Adipose tissue (tissue), 3 donors: ENCODE data around the gene CAVIN3. TPM values are rescaled to one million over a fixed set of nuclear protein-coding genes. Genes with fewer than 3 reads are reported as not detected.

Experiments used
- H3K27ac ChIP-seq: one replicate; pipeline ENCODE4 v1.5.1; 2013; ENCODE audit warnings: low read depth, low read length
- WGBS, 3 donors: extraction: QIAGEN DNeasy Blood & Tissue Kit; methylation state at CpG; one replicate each; pipeline ENCODE4 v1.1.7; 2013; 5-methylcytosine and 5-hydroxymethylcytosine counted together
- polyA plus RNA-seq, 3 donors: library from polyadenylated mRNA; stranded (reverse); fragments of 200-250 nt; gene quantifications; one replicate each; pipeline ENCODE4 v1.2.3, GENCODE V29; 2013
- donor health status: healthy with polysubstance abuse.
- donor health status: Bipolar disorder and iron deficiency.
- donor health status: healthy.

CAVIN3 gene, protein sequence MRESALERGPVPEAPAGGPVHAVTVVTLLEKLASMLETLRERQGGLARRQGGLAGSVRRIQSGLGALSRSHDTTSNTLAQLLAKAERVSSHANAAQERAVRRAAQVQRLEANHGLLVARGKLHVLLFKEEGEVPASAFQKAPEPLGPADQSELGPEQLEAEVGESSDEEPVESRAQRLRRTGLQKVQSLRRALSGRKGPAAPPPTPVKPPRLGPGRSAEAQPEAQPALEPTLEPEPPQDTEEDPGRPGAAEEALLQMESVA
- polyA plus RNA-seq, result 10 to 100 TPM; 19.8 to 94.6 (median 78.6) TPM

DNA sequence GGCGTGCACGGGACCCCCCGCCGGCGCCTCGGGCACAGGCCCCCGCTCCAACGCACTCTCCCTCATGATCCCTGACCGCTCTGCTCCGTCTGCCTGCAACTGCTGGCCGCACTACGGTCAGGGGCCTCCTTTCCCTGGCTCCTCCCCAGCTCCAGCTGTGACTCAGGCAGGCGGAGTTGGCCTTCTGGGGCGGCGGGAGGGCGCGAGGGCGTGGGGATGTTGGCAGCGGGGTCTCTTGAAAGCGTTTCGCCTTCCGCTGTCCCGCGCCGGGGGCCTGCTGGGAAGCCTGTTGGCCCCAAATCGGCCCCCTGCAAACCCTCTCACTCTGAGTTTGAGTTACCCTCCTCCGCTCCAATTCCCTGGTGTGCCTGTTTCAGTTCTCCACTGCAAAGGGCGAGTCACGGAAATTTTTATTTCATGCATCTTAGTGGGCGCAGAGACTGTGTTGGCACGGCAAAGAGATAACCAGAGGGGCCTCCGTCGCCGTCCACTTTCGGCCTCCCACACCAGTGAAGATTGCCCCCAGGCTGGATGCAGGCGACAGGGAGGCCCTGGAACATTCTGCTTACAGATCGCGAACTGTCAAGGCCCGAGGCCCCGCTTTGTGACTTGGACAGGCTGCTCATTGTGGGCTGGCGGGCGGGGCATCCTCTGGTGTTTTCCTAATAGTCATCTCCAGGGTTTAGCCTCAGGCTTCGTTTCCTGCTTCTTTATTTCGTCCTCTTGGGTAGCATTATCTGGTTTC, at the start of gene CAVIN3:
CAVIN3 (minus strand) TSS at position 91 of the 745 bp plus-strand sequence; CDS start at position 66, 25 bp downstream.
- peak within 1 kb of the TSS; percentile 83 for H3K27ac ChIP-seq
- WGBS, 3 donors, result 3 to 39% (median 4%) methylated on average over 38 to 44 of the region's 44 CpGs

DNA sequence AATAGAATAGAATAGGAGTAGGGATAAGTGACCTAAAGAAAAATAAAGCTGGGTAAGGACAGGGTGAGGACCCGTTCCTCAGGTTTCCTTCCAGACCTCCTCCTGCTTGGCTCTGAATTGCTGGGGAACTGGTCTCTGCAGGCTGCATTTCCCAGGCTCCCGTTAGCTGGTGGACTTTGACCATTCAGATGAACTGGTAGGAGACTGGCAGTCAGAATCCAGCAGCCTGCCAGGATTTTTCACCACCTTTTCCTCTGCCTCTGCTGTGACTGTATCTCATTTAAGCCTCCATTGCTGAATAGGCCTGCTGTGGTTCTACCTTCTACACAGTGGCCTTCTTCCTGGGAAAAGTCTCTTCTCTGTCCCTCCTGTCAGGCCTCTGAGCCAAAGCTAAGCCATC, 45.4 kb upstream of the CAVIN3 start:
- H3K27ac ChIP-seq, result no peak overlapping the region
- 28 to 94% (median 89%) methylated on average over 2 of the region's 2 CpGs for WGBS, 3 donors

DNA sequence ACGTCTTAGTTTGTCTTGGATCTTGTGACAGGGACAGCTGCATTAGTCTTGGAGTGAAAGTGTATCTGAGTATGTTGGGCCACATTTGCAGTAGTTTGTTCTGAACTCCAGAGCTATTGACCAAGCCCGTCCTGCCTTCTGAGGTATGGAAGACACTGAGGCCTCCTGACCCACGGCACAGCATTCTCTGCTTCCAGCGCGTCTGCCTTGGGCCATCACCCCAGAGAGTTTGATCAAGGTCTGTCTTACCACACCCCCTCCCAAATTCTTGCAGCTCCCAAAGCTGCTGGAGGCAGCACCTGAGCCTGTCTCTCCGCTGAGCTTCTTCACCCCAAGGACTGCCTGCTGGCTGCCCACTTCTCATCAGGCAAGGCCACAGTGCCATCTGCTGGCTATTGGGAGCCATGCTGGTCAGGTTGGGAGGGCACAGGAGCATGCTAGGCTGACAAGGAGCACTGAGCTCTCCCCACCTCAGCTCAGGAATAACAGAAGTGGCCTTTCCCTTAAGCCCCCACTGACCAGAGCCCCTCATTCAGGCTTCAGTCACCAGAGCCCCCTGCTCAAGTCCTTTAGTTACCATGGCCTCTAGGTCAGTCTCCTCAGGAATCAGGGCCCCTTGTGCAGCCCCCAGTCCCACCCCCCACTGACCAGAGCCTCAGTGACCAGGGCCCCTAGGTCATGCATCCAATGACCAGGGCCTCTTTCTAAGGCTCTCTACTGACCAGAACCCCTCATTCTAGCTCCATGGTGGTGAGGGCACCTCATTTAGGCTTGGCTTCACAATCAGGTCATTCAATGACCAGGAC, 42.8 kb upstream of the CAVIN3 start:
- 37 to 74% (median 69%) methylated on average over 6 of the region's 6 CpGs for WGBS, 3 donors
- no peak overlapping the region for H3K27ac ChIP-seq

DNA sequence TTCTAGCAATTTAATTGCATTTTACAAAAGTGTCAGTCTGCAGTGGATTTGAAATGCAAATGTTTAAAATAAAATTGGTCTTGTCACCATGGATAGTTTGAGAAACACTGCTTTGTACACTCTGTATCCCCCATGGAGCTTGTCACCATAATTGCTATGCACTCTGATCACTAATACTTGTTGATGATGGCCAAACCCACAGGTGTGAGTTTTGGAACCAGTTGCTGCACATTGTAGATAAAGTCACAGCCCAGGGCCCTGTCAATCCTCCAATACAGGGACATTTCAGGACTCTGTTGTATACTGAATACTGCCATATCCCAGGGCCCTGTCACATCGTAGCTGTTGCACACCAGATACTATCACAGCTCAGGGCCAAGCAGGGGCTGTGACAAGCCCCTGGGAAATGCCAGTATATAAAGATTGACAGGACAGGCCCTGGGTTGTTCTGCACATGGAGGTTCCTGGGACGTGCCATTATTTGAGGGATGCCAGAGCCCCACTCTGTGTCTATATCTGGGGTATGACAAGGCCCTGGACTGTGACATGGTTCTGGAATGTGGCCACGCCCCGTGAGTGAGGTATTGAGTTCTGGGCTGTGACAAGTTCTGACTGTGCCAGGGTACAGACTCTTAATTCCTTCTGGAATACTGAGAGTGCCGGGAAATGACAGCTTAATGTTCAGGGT, 42.0 kb upstream of the CAVIN3 start:
- H3K27ac ChIP-seq, result no peak overlapping the region
- WGBS, 3 donors, result 51 to 82% (median 77%) methylated on average over 5 of the region's 5 CpGs

DNA sequence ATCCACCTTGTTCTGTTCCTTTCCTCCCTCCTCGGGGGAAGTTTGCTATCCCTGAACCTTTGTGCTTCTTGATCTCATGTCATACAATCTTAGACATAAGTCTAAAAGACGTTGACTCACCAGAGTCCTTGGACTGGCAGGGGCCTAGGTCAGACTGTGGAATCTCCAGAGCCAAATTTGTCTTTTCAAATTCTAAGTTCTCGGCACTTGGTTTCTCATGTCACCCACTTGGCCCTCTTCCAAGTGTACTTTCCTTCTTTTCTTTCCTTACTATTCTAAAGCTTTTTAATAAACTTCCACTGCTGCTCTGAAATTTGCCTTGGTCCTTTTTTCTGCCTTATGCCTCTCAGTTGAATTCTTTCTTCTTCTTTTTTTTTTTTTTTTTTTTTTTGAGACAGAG, 39.9 kb upstream of the CAVIN3 start:
- 63 to 68% (median 68%) methylated on average over 3 of the region's 3 CpGs for WGBS, 3 donors
- no peak overlapping the region for H3K27ac ChIP-seq

DNA sequence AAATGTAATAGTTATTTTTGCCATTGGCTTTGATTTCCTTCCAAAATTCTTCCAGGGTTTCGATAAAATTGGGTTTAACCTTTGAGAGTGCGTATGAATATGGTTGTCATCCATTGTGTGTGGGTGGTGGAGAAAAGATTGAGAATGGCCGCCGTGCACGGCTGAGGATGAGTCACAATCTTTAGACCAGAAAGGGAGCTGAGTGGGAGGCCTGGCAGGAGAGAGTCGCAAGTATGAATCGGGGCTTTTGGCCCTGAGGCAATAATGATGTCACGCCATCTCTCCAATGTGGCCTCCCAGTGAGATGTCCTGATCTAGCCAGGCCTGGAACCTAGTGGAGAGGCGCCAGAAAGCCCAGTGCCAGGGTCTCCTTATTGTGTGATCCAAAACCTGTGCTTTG, 36.9 kb upstream of the CAVIN3 start:
- H3K27ac ChIP-seq, result no peak overlapping the region
- WGBS, 3 donors, result 46 to 68% (median 49%) methylated on average over 9 of the region's 9 CpGs

DNA sequence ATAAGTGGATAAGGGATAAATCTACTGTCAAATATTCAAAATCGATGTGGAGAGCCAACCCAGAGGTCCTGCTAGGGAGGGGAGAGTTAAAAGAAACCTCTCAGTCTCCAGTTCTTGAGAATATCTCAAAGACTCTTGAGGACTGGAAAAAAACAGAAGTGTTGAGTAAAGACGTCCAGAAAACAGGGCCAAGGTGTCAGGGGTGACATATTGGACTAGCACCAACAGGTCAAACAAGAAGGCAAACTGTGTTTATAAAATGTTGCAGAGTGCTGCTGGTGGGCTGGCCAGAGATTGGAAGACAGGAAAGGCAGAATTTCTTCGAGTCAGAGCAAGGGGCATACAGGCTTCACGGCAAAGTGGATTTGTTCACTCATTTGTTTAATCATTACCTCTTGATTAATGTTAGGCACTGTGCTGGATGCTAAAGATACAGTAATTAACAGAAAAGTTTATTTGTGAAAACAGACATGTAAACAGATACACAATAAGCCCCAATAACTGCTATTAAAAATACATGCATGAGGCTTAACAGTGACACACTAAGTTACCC, 36.3 kb upstream of the CAVIN3 start:
- H3K27ac ChIP-seq, result no peak overlapping the region
- 15 to 57% (median 48%) methylated on average over 4 of the region's 4 CpGs for WGBS, 3 donors

DNA sequence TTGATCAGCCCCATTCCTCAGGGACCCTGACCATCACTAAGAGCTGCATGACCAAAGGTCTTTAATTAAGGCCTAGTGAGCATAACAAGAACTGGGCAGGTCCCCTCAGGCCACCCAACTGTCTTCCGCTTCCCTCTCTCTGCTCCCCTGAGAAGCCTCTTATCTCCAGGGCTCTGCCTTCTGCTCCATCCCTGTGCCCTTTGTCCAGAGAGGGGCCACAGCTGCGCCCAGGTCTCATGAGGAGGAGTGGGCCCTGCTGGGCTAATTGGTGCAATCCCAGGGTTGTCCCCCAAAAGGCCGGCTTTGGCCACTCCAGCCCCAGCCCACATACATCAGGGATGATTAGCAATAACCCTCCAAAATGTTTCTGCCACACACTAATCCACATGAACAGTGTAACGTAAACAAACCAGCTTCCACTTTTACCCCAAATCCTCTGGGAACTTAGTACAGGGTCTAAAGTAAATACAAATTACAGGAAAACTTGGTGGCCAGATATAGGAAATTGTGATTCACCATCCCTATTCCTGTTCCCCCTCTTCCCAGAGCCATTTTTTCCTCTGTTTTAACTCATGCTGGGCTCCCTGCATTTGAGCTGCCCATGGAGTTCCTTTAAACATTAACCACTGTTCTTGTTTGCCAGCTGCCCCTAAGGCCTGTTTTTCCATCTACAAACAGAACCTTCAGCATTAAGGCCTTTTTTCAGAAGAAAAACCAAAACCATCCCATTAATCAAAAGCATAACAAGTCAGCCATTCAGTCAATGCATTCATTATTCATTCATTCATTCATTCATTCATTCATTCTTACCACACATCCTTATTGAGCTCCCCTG, 34.6 kb upstream of the CAVIN3 start:
- 48 to 89% (median 83%) methylated on average over 4 of the region's 4 CpGs for WGBS, 3 donors
- no peak overlapping the region for H3K27ac ChIP-seq

DNA sequence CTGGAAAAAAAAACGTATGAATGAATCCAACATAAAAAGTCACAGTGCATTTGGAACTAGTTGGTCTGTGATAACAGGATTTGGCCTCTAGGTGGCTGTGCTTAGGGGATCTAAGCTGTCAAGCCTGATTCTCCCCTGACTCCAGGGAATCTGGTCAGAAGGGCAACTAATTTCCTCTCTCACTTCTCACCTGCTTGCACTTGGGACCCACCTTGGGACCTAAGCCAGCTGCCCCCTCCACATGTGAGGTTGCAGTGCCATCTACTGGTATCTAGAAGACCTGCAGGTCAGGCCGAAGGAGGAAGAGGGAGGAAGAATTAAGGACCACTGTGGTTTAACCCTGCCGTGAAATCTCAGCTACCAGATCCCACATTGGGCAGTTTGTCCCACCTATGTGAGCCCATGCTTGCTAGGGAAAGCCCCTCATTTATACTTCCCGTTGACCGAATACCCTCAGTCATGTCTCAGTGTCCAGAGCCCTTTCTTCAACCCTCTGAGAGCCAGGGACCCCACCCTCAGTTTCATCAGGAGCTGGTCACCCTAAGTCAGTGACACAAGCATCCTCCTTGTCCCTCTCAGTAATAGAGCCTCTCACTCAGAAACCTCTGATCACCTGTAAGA, 33.2 kb upstream of the CAVIN3 start:
- 4 to 7% (median 6%) methylated on average over 5 of the region's 5 CpGs for WGBS, 3 donors
- H3K27ac ChIP-seq, result no peak overlapping the region

DNA sequence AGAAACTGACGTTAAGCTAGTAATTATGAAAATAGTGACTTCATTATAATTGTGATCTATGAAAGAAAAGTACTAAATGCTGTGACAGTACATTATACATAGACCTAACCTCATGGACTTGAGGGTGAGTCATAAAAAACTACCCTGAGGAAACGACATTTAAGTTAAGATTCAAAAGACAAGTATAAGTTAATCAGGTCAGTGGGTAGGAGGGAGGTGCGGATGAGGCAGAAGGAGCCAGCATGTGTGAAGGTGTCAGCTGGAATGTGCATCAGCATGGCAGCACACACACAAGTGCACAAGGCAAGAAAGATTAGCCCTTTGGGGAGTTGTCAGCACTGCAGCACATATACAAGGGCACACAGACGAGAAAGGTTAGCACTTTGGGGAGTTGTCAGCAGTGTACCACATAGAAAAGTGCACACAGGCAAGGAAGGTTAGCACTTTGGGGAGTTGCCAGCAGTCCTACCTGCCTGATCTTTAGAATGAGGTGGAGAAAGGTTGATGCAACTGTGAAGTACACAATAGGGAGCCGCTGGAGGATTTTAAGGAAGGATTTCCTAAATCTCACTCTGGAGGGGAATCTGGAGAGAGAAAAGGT, 31.6 kb upstream of the CAVIN3 start:
- no peak overlapping the region for H3K27ac ChIP-seq
- WGBS, 3 donors, result 80 to 87% (median 81%) methylated on average over 5 of the region's 5 CpGs

DNA sequence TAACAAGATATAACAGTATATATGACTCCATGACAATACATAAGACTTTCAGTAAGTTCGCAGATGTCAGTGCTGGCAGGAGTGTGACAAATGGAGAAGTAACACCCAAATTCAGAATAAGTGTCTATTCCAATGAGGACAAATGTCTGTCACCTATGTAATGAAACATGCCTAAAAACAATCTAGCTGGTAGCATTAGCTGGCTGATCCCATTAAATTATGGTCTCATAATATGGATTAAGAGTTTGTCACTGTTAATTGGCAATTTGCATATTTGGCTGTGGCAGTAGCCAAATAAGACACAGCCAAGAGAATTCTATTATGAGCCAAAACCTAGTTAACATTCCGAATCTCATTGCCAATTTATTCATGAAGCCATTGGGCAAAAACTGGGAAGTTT, 30.2 kb upstream of the CAVIN3 start:
- no peak overlapping the region for H3K27ac ChIP-seq
- 77 to 90% (median 85%) methylated on average over 2 of the region's 2 CpGs for WGBS, 3 donors

DNA sequence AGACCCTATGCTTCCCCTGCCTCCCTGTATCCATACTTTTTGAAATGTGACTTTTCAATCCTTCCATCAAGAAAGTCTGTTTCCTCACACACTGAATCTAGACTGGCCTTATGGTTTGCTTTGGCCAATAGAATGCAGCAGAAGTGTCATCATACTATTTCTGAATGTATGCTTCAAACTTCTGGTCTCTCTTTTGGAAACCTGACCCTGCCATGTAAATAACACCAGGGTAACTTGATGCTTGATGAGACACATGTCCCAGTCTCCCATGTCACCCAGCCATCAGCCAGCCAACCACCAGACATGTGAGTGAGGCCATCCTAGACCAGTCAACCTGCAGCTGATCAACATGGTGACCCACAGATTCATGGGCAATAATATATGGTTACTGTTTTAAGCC, 29.7 kb upstream of the CAVIN3 start:
- no peak overlapping the region for H3K27ac ChIP-seq

DNA sequence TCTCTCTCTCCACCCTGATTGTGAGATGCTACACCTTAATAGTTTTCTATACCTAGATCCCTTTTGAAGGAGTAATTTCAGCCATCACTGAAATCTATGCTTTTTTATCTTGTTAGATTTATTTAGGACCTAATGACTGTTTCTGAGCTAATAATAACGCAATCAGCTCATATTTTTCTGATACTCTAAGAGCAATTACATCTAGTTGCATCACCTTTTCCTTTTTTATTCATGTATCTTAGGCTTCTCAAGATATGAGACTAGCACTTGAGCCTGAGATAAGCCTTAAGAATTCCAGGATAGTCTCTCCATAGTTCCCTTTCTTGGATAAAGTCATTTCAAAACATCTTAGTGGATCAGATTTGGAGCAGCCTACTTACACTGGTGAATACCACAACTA, 25.1 kb upstream of the CAVIN3 start:
- 90 to 99% (median 95%) methylated on average over 1 of the region's 1 CpG for WGBS, 3 donors
- no peak overlapping the region for H3K27ac ChIP-seq

DNA sequence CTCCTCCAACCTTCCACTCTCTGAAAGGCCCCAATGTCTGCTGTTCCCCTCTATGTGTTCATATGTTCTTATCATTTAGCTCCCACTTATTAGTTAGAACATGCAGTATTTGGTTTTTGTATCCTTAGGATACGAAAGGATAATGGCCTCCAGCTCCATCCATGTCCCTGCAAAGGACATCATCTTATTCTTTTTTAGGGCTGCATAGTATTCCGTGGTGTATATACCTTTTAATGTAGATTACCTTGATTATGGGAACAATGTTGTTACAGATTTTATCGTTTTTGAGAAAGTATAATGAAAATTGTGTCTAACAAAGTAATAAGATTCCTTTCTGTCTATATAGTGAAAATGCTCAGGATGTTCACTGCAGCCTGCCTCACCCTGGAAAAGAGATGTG, 16.0 kb upstream of the CAVIN3 start:
- WGBS, 3 donors, result 82 to 90% (median 88%) methylated on average over 3 of the region's 3 CpGs
- no peak overlapping the region for H3K27ac ChIP-seq

DNA sequence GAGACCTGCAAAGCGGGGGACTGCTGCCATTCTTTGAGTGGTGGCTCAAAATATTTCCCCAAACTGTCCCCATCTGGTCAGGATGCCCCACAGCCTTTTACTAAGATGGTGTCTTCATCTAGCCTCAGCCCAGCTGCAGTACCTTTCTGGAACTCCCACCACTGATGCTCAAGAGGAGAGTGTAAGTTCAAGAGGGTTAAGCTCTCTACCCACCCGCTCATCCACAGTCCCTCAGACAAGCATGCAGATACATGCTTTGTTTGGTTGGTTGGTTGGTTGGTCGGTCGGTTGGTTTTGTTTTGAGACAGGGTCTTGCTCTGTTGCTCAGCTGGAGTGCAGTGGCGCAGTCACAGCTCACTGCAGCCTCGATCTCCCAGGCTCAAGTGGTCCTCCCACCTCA, 14.5 kb upstream of the CAVIN3 start:
- 93 to 97% (median 96%) methylated on average over 6 of the region's 6 CpGs for WGBS, 3 donors
- no peak overlapping the region for H3K27ac ChIP-seq

DNA sequence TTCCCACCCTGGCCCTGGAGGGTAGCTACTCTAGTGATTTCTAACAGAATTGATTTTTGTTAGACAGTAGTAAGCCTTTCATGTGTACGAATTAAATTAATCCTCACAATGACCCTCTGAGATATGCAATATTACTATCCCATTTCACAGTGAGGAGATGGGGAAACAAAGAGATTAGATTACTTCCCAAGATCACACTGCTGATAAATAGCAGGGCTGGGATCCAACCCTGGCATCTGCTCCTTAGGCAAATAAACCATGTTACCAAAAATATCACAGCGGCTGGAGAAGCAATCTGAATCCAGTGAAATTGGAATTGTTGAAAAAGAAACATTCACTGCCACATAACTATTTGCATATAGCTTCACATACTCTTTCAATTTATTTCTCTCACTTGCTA, 12.8 kb upstream of the CAVIN3 start:
- H3K27ac ChIP-seq, result no peak overlapping the region
- WGBS, 3 donors, result 11 to 48% (median 30%) methylated on average over 2 of the region's 2 CpGs

DNA sequence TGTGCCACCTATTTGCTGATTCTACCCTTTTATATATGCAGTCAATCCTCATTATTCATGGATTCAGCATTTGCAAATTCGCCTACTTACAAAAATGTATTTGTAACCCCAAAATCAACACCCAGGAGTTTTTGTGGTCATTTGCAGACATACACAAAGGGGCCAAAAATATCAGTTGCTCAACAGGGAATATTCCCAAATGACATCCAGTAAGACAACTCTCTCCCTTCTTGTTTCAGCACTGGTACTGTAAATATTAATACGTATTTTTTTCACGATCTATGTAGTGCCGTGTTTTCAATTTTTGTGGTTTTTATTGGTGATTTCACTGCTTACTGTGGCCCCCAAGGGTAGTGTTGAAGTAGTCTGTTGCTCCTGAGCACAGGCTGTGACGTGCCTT, 11.8 kb upstream of the CAVIN3 start:
- 90 to 94% (median 92%) methylated on average over 5 of the region's 5 CpGs for WGBS, 3 donors
- H3K27ac ChIP-seq, result no peak overlapping the region
